NCI-H526 (cell line): ENCODE data around the gene ANKRD37.
"Not testable (repeated sequence)": the region's sequence is repeated elsewhere in the genome, so short reads cannot be mapped to it uniquely, and the experiment has no call there.

ENCODE experiments used
- DNase-seq, 2 experiments: peaks; one replicate each; lab custom pipeline; 2025; lab: John Stamatoyannopoulos, UW

The ANKRD37 gene, protein sequence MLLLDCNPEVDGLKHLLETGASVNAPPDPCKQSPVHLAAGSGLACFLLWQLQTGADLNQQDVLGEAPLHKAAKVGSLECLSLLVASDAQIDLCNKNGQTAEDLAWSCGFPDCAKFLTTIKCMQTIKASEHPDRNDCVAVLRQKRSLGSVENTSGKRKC

DNA sequence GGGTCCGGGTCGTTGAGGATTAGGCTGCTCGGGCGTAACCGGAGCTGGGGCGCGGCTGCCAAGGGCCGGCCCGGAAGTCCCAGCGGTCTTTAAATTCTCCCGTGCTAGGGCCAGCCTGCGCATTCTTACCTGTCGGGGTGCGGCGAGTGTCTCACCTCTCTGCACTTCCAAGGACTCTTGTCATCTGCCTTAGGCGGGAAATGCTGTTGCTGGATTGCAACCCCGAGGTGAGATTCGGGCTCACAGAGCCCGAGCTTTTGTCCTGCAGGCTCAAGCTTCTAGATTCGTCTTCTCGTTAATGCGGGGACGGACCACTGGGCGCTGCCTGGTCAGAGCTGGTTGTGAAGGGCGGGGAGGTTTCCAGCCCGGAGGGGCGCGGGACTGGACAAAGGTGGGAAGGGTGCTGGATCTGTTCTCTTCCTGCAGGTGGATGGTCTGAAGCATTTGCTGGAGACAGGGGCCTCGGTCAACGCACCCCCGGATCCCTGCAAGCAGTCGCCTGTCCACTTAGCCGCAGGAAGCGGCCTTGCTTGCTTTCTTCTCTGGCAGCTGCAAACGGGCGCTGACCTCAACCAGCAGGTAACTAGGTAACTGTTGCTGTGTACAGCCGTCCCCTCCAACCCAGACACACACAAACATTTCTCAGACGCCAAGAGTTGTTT lies at the start of gene ANKRD37:
Gene ANKRD37 (plus strand): TSS at position 118 of the 662 bp plus-strand sequence. CDS start 83 bp downstream, at position 201.
- peak; percentile 31 to 43 for DNase-seq

DNA sequence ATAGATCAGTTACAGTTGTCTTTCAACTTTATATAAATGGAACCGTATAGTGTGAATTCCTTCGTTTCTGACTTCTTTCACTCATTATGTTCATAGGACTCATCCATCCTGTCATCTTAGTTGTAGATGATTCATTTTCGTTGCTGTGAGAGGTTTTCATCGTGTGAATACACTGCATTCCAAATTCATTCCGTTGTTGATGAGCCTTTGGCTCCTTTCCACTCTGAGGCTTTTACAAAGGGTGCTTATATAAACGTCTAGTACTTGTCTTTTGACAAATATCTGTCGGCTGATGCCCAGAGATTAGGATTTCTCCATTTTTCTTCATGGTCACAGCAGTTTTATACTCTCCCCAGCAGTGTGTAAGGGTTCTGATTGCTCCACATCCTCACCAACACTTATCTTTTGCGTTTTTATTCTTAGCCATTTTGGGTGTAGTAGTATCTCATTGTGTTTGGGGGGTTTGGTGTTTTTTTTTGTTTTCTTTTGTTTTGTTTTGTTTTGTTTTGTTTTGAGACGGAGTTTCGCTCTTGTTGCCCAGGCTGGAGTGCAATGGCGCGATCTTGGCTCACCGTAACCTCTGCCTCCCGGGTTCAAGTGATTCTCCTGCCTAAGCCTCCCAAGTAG lies 49.6 kb upstream of the ANKRD37 start:
- DNase-seq, result no peak

DNA sequence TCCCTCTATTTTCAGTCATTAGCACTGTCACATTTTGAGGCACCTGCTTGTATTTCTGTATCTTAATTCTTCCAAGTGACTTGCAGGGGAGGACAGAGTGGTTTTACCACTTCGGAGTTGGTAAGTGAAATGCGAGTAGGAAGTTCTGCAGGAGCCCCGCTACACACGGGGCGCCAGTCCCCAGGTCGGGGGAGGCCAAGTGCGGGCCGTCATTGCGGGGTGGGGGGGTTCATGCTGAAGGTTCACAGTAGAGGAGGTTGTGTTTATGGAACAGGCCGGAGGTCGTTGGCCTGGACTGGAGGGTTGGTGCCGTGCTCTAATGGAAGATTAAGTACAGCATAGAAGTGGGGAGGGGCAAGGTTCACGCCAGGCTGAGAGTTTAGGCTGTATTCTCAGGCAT lies 45.0 kb upstream of the ANKRD37 start:
- no peak for DNase-seq

DNA sequence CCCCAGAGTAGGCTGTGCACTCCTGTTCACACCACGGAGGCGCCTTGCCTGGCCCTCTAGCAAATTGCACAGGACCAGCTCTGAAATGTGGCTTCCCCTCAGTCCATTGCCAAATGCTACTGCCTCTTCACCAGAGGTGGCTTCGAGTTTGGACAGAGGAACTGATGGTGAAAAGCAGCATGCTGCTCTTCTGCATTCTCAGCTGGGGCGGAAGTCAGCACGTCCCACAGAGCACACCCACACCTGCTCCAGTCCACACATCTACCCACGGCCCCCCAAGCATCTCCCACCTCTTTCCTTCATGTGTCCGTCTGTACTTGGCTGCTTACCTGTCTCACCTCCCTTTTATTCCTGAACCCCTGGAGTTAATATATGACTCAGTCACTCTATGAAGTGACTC lies 44.4 kb upstream of the ANKRD37 start:
- DNase-seq, result no peak

DNA sequence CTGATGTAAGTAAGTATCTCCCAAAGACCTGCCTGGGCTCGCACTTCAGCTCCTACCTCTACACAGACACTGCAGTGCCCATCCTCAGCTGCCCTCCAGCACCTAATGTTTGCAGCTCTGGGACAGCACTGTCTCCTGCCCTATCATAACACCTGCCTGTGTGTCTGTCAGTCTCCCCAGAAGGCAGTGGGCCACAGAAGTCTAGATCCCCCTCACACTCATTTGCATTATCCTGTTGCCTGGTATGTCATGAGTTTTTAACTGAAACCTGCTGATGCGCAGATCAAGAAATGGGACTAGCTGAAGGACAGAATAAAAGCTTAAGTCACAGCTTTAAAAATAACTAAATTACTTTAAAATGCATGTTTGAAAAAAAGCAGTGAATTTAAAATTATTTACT lies 43.9 kb upstream of the ANKRD37 start:
- peak; percentile 14 to 44 for DNase-seq

DNA sequence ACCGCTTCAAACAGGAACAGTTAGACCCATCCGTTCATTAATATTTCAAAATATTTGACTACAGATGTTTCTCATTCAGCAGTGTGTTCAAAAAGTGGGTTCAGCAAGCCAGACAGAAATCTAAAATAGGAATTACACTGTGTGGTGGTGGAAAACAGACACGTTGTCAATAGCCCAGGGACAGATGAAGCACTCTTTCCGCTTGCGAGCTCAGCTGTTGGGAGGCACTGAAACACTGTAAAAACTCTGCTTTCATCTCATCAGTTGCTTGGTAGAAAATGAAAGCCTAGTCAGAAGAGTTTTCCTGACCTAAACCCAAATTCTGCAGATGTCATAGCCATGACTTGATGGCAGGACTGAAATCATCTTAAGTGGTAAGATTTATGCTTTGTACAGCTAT lies 39.4 kb upstream of the ANKRD37 start:
- no peak for DNase-seq

DNA sequence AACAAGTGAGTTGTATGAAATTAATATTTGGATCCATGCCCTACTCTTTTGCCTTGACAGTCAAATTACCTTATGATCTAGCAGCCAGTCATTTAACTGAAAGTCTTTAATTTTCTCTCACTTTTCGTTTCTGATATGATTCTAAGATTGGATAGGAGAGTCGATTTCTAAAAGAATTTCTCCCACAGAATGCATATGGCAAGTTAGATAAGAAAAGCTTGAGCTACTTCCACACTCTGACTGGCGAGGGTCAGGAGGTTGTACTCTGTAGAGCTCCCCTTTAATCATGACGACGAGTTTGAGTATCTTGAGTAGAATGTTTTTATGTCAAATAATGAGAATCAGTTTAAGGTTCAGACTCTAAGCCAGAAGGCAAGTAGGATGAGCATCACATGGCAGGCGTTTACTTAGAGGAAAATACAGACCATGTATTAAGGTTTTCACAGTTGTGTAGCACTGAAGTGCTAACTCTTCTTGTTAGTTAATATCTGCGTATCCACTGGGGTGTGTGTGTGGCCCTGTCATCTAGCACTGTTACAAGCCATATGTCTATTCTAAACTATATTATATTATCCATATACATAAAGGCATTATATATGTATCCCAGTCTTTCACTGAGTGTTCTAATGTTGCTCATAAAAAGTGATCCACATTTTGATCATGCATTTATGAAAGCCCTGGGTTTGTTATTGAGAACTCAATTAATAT lies 38.8 kb upstream of the ANKRD37 start:
- DNase-seq, result no peak

DNA sequence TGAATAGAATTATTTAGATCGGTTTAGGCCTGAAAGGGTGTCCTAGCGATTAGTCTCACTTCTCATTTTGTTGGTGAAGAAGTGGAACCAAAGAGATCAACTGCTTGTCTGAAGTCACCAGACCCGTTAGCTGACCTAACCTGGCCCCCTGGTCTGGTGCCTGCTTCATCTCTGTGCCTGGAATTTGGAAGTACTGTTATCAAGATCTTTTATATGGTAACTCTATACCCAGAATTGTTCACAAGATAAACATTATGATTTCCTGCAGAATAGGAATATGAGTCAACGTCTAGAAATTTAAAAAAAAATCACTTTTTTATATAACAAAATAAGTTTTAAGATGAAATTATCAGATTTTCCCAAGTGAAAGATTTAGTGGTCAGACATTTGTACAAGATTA lies 38.1 kb upstream of the ANKRD37 start:
- no peak for DNase-seq

DNA sequence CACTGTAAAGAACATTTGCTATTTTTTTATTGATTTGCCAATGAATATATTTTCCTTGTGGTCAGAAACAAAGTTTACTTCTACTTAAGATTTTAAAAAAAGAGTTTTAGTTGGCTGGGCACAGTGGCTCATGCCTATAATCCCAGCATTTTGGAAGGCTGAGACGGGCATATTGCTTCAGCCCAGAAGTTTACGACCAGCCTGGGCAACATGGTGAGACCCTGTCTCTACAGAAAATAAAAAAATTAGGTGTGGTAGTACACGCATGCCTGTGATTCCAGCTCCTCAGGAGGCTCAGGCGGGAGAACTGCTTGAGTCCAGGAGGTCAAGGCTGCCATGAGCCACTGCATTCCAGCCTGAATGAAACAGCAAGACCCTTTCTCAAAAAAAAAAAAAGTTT lies 37.7 kb upstream of the ANKRD37 start:
- no peak for DNase-seq

DNA sequence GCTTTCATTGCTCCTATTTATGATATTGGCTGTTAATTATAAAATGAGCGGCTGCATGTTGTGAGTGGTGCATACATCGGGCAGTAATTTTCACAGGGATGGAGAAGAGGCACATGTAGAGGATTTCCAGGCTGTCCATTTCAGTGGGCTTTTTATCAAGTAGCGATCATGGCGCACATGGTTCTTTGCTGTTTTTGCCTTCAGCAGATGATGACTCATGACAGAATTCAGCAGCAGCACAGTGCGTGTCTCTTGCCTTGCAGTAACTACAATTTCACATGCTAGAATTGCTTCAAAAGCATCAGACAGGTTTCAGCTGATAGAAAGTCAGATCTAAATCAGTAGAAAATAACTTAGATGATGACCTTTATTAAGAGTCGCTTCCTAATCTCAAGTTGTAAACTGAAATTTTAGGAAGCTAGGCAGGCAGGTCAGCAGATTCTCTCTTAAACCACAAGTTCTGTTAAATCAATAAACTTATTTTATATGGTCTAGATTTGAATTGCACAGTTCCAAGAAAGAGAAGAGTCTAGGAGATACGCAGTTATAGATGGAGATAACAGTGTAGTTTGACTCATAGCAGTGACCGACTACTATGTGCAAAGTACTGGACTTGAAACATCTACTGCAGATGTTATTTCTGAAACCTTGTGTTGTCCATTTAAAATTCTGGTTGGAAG lies 36.7 kb upstream of the ANKRD37 start:
- DNase-seq, result no peak

DNA sequence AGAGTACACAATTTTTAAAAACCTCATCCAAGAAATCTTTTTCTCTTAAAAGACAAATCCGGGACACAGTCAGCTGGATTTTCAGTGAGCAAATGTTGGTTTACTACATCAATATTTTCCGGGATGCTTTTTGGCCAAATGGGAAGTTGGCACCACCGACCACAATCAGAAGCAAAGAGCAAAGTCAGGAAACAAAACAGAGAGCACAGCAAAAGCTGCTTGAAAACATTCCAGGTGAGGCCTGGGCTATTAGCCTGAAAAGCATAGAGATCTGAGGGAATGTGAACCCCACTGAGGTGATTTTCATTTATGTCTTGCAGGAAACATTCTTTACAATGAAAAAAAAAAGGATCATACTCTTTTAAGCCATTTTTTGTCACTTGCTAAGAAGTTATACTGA lies 34.8 kb upstream of the ANKRD37 start:
- DNase-seq, result no peak

DNA sequence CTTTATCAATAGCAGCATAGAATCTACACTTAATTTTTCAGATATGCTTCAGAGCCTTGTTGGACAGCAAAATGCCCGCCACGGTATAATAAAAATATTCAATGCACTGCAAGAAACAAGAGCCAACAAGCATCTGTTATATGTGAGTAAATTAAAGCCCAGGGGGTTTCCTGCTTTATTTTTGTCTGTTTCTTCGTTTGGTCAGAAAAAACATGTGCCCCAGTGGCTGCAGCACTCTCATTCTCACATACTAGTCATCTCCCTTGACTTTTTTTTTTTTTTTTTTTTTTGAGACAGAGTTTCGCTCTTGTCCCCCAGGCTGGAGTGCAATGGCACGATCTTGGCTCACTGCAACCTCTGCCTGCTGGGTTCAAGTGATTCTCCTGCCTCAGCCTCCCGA lies 34.1 kb upstream of the ANKRD37 start:
- not testable (repeated sequence) for DNase-seq

DNA sequence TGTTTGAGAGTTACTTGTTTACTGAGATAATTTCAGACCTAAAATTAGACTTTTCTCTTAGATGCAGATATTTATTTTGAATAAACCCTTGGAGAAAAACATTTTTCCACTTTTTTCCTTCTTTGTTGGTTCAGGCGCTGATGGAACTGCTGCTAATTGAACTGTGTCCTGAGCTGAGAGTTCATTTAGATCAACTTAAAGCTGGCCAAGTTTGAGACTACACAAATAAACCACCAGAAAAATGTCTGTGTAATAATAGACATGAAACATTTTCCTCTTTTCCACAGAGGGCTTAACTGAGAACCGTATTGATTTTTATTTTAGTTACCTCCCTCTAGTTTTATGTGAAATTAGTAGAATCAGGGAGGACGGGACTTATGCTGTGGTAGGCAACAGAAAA lies 33.4 kb upstream of the ANKRD37 start:
- no peak for DNase-seq

DNA sequence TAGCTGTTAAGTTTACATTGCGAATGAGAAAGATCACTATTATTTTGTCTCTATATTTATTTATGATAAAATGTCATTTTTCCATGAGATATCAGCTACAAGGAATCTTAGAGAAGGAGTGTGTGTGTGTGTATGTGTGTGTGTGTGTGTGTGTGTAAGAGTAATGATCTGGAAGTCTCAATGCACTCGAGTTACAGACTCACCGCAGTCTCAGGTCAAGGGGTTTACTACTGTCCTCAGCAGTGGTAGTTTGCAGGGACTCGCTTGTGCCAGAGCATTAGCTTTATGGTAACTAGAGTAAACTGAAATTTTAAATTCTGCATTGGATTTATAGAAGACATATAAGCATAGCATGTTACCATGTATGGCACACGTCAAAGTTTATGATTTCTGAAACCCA lies 31.8 kb upstream of the ANKRD37 start:
- DNase-seq, result no peak

DNA sequence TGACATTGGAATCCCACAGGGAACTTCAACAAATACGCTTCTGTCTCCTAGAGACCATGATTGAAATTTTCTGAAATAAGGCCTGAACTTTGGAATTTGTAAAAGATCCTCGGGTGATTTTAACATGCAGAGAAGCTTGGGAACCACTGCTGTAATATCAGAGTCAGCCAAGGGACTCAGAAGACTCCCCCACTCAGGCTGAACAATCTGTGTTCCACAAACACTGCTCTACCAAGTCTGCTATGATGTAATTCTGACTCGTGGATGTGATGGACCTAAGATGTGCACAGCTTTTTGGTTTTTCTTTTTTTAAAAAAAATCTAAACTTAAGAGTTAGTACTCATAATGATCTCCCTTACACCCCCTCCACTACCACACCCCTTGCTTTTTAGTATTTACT lies 26.9 kb upstream of the ANKRD37 start:
- no peak for DNase-seq

DNA sequence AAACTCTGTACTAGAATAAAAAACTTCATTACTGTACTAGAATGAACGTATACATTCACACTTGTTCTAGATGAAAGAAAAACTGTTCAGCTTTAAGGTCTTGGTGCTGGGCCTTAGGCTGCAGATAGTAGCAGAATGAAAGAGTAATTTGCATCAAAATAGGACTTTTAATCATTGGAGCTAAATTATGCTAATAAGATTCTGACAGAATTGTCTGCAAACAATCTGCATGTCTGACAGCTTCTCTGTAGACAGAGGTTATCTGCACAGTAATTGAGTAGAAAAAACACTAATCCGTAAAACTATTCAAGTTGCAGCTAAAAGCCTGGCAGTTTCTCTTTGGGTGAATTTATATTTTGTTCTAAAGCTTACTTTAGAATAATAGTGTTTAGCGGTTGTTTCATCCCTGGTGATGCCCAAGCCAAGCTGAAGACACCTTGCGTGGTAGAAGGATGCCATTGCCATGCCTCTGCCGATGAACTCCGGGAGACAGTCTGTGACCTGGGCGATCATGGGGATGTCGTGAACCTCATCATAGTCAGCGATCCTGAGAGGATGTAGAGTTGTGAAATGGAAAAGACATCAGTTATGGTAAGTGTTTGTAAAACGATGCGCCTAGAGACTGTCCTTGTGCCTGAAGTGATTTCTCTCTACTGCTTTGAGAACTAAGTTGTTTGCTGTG lies 26.2 kb upstream of the ANKRD37 start:
- DNase-seq, result no peak

DNA sequence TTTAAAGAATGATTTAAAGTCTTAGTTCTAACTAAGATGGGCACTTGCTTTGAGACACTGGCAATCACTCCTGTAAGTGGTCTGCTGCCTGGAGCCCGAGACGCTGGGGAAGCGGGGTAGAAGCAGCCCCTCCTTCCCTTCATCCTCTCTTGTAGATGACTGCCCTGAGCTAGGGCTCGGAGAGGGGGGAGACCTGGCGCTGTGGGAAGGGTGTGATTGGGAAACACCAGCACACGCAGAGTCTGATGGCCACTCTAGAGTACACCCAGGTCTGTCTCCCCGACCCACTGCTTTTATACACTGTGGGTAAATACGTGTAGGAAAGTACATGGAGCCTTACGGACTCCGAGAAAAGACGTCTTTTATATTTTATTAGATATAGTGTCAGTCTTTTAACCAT lies 24.9 kb upstream of the ANKRD37 start:
- no peak for DNase-seq

DNA sequence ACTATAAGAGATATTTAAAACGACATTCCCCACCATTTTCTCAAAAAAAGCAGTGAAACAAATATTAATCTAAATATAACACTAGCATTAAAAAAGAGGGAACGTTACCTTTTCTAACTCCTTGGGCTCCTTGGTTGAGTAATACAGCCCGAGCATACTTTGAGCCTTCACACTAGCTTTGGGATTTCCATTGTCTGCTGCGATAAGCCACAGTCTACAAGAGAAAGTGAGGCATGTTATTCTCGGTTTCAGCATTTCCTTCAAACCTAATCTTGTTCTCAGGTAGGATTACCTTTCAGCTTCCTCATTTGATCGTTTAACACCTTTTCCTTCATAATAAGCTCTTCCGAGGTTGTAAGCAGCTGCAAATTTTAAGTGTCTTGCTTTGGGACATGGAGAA lies 22.6 kb upstream of the ANKRD37 start:
- DNase-seq, result no peak

DNA sequence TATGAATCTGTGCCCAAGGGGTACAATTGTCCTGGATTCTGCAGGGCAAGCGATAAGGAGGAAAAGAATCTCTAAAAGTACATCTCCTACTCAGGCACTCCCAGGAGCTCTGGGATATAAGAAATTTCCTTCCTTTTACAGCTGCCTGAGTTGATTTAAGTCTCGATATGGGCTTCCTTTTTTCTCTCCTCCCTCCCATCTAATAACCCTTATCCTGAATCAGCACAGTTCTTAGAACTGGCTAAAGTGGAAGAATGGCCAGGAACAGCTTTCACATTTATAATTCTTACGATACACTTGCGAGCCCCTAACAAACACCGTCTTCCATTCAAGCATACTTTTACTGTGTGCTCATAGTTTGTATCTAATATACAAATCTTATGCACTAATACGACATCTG lies 22.1 kb upstream of the ANKRD37 start:
- no peak for DNase-seq

DNA sequence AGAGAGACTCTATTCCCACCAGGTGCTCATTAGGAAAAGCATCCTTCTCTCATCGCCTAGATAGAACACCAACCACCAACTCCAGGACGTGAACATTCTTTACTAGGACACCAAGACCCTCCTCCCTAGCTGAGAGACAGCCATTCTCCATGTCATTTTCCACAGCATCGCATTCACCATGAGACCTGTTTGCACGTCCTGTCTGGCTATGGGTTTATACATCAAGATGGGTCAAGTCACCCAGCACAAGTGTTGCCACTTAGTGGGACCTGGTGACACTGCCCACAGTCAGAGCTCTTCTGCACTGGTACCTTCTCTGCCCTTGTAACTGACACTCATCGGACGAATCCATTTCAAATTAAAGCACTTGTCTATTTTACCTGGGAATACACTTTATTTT lies 18.4 kb upstream of the ANKRD37 start:
- DNase-seq, result no peak

DNA sequence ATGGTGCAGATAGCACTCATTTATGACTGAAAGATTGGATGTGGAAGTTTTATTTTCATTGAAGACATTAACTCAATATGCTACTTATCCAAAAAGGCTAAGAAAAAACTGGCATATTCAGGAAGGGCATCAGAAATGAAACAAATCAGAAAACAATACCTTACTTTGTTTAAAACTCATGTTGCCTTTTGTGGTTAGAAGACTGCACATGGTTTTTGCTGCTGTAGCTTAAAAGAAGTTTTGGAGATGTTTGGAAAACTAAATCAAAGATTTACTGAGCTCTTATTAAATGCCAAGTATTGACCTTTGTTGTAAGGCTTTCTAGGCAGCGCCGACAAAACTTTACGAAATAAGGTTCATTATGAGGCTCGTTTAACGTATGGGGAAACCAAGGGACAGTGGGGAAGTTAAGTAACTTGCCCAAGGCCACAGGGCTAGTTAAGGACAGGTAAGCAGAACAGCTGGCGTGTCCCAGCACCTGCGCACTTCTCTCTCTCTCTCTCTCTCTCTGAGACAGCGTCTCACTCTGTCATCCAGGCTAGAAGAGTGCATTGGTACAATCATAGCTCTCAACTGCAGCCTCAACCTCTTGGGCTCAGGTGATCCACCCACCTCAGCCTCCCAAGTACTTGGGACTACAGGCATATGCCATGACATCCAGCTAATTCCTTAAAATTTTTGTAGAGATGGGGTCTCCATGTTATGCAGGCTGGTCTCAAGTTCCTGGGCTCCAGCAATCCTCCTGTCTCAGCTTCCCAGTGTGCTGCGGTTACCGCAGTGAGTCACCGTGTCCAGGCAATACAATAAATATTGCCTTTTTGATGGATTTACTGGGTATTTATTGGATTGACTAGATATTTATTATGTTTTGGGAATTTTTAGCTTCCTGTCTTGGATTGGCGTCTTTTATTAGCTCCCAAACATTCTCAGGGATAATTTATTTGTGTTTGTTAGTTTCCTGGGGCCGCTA lies 17.0 kb upstream of the ANKRD37 start:
- DNase-seq, result no peak
